Effector memory CD8-positive, alpha-beta T cell (primary cell): ENCODE data around the gene STUB1.

ENCODE experiments used
- ATAC-seq: fragments of 150-1000 bp; cut with Tn5 transposase; replicated peaks from 2 replicates; pipeline ENCODE4 v1.10.0; 2021; ENCODE audit warnings: mild to moderate bottlenecking, moderate library complexity
- DNase-seq, 3 experiments: peaks; one replicate each; pipeline ENCODE4 v3.0.0; 2021
- H3K27ac Mint-ChIP-seq, 2 donors: one replicate each; pipeline ENCODE4 v1.8.0; 2022; ENCODE audit warnings: mild to moderate bottlenecking in 2 of 2, mixed read lengths in 2 of 2, moderate library complexity in 2 of 2
- H3K27me3 Mint-ChIP-seq, 2 donors: one replicate each; pipeline ENCODE4 v1.8.0; 2022; ENCODE audit warnings: mixed read lengths in 2 of 2
- H3K36me3 Mint-ChIP-seq: one replicate; pipeline ENCODE4 v1.8.0; 2022; ENCODE audit warnings: mild to moderate bottlenecking, moderate library complexity, mixed read lengths; ENCODE audit not compliant: insufficient read depth
- H3K4me1 Mint-ChIP-seq, 2 donors: one replicate each; pipeline ENCODE4 v1.8.0; 2022; ENCODE audit warnings: low read depth in 2 of 2, mixed read lengths in 2 of 2
- H3K4me3 Mint-ChIP-seq, 2 donors: one replicate each; pipeline ENCODE4 v1.8.0; 2022; ENCODE audit warnings: mild to moderate bottlenecking in 2 of 2, mixed read lengths in 2 of 2, moderate library complexity in 2 of 2
- H3K9me3 Mint-ChIP-seq, 2 donors: one replicate each; pipeline ENCODE4 v1.8.0; 2022; ENCODE audit warnings: mixed read lengths in 2 of 2

STUB1 gene

DNA sequence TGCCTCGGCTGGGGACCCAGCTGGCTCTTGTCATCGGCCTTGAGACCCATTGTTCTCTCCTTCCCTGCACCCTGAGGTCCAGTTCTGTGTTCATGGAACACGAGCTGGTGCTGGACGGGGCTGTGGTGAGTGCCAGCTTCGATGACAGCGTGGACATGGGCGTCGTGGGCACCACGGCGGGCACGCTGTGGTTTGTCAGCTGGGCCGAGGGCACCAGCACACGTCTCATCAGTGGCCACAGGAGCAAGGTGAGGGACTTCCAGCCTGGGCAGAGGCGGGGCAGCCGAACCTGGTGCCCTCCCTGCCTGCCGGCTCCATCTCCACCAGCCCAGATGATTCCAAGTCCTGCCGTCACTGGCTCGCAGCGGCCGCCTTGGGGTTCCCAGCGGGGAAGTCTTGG lies 17.6 kb upstream of the STUB1 start:
- no peaks in the 10 kb centered on the region for H3K9me3 Mint-ChIP-seq
- no peaks in the 10 kb centered on the region for H3K27me3 Mint-ChIP-seq
- H3K27ac Mint-ChIP-seq: no peak overlapping the region
- H3K4me3 Mint-ChIP-seq: no peak overlapping the region
- ATAC-seq (no peak), DNase-seq (no peak)
- H3K4me1 Mint-ChIP-seq: peaks cover 0 to 3% of the 10 kb centered on the region in 2 donors
- H3K36me3 Mint-ChIP-seq: no peaks in the 10 kb centered on the region

DNA sequence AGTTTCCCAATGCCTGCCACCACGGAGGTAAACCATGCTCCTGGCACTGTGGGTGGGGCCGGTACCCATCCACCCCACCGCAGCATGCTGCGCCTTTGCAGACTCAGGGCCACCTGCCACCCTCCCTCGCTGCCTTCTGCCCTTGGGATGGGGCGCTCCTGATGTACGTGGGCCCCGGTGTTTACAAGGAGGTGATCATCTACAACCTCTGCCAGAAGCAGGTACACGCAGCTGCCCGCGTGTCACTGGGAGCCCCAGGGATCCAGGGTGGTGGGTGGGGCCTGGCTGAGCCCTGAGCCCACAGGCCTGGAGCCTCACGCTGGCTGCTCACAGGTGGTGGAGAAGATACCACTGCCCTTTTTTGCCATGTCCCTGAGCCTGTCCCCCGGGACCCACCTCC lies 13.6 kb upstream of the STUB1 start:
- no peaks in the 10 kb centered on the region for H3K9me3 Mint-ChIP-seq
- no peak overlapping the region for H3K4me3 Mint-ChIP-seq
- H3K4me1 Mint-ChIP-seq: peaks cover 3 to 10% of the 10 kb centered on the region in 2 donors
- peak overlapping the region in 1 of 2 donors; percentile 82 for H3K27ac Mint-ChIP-seq
- H3K36me3 Mint-ChIP-seq: peaks cover 18% of the 10 kb centered on the region
- no peak for ATAC-seq
- no peaks in the 10 kb centered on the region for H3K27me3 Mint-ChIP-seq
- no peak for DNase-seq

DNA sequence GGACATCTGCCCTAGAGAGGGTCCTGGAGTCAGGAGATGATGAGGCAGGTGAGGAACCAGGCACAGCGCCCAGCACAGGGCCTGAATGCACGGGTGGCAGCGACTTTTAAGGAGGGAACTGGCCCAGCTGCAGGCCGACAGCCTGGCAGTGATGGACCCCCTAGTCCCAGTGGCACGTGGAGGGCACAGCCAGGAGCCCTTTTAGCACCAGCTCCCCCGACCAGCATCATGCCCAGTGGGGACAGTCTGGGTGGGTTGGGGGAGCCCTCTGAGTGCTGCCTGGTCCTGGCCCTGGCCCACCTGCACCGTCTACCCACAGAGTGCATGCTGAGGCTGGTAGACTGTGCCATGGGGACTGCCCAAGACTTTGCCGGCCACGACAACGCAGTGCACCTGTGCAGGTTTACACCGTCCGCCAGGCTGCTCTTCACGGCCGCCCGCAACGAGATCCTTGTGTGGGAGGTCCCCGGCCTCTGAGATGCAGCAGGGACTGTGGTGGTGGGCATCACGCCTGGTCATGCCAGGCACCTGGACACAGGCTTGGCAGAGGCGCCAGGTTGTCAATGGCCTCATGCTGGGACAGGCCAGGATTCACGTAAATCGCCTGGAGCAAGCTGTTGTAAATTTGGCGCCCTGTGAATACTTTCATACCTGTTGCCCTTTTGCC lies 13.0 kb upstream of the STUB1 start:
- Mint-ChIP-seq H3K27me3 (no peaks in the 10 kb centered on the region), H3K9me3 (no peaks in the 10 kb centered on the region), H3K4me1 (peaks cover 3 to 10% of the 10 kb centered on the region in 2 donors), H3K27ac (peak overlapping the region; percentile 82 to 85), H3K36me3 (peaks cover 18% of the 10 kb centered on the region), H3K4me3 (peak overlapping the region; percentile 78 to 80)
- ATAC-seq (no peak), DNase-seq (no peak)

DNA sequence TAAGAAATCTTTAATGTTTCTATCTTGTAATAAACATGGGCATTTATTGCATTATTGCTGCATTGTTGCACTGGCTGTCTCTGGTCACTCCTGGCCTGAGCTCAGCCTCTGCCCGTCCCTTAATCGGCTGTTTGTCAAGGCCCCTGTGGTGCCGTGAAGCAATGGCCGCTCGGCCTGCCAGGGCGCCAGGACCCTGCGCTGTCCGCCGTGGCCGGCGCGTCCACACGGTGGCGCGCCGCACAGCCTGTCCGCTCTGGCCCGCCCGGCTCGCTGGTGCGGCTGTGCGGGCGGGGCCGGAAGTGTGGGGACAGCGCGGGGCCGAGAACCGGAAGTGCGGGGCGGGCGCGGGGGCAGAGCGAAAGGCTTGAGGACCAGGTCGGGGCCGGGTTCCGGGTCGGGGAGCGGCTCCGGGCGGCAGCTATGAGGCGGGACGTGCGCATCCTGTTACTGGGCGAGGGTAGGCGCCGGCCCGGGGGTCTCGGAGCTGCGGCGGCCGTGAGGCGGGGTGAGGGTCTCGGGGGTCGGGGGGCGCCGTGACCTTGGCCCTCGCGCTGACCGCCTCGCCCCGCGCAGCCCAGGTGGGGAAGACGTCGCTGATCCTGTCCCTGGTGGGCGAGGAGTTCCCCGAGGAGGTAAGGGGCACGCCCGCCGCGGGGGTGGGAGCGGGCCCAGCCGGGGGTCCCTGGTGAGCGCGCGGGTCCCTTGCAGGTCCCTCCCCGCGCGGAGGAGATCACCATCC lies 12.3 kb upstream of the STUB1 start, which contains the start of gene RHOT2:
Gene RHOT2, plus strand, starts transcription at position 353 of the 739 bp plus-strand sequence. Its CDS starts 68 bp downstream, at position 421.
- Mint-ChIP-seq H3K27ac (peak within 1 kb of the TSS; percentile 82 to 85), H3K27me3 (no peaks in the 10 kb centered on the region)
- ATAC-seq: peak; percentile 96

DNA sequence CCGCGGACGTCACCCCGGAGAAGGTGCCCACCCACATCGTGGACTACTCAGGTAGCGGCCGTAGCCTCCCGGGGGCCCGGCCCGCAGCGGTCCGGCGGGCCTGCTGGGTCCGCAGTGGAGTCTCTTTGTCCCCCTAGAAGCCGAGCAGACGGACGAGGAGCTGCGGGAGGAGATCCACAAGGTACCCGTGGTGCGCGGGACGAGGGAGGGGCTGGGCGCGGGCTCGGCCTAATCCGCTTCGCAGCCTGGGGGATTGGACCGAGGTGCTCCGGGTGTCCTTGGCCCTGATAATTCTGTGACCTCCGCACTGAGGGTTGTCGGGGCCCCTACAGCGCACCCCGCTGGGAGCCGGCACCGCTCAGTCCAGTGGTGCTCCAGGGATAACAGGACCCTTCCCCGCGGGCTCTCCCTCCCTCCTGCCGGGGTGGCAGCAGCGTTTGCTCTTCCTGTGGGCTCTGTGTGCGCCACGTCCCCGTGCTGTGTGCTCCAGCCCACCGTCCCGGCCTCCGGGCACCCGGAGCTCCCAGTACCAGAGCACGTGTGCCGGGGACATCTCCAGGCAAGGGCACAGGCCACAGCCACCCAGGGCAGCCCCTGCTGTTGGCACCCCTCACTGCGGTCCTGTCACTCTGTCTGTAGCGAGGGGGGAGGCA lies 11.6 kb upstream of the STUB1 start:
- DNase-seq: no peak
- Mint-ChIP-seq H3K27ac (peak overlapping the region in 1 of 2 donors; percentile 32), H3K27me3 (no peaks in the 10 kb centered on the region), H3K9me3 (no peaks in the 10 kb centered on the region), H3K4me3 (peak overlapping the region; percentile 78 to 80), H3K4me1 (peaks cover 3 to 10% of the 10 kb centered on the region in 2 donors), H3K36me3 (peaks cover 18% of the 10 kb centered on the region)
- ATAC-seq: peak; percentile 8

More for the DNA sequence above, 12.3 kb upstream of the STUB1 start, which contains the start of gene RHOT2:
- peak within 1 kb of the TSS; percentile 78 to 80 for H3K4me3 Mint-ChIP-seq
- H3K36me3 Mint-ChIP-seq: peaks cover 18% of the 10 kb centered on the region
- peaks cover 3 to 10% of the 10 kb centered on the region in 2 donors for H3K4me1 Mint-ChIP-seq
- H3K9me3 Mint-ChIP-seq: no peaks in the 10 kb centered on the region
- peak; percentile 89 to 94 (median 92) for DNase-seq

DNA sequence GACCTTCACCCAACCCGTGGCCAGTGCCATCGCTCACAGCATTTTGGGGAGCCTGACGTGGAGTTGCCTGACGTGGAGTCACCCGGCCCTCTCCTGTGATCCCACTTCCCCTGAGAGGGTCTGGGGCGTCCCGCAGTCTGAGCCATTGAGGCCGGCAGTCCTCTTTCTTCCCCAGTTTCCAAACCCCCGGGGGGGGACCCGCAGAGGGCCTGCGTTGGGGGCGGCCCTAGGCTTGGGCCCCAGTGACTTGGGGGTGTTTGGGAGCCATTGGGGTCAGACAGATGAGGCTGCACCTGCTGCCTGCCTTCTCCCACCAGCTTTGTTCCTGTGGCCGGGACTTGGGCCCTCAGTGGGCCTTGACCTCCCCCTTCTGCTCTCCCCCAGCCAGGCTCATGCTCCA lies 10.5 kb upstream of the STUB1 start:
- H3K36me3 Mint-ChIP-seq: peaks cover 18% of the 10 kb centered on the region
- H3K9me3 Mint-ChIP-seq: no peaks in the 10 kb centered on the region
- peak overlapping the region in 1 of 2 donors; percentile 41 for H3K27ac Mint-ChIP-seq
- H3K27me3 Mint-ChIP-seq: no peaks in the 10 kb centered on the region
- H3K4me1 Mint-ChIP-seq: peaks cover 3 to 10% of the 10 kb centered on the region in 2 donors
- ATAC-seq (no peak), DNase-seq (no peak)
- peak overlapping the region; percentile 32 to 46 for H3K4me3 Mint-ChIP-seq

DNA sequence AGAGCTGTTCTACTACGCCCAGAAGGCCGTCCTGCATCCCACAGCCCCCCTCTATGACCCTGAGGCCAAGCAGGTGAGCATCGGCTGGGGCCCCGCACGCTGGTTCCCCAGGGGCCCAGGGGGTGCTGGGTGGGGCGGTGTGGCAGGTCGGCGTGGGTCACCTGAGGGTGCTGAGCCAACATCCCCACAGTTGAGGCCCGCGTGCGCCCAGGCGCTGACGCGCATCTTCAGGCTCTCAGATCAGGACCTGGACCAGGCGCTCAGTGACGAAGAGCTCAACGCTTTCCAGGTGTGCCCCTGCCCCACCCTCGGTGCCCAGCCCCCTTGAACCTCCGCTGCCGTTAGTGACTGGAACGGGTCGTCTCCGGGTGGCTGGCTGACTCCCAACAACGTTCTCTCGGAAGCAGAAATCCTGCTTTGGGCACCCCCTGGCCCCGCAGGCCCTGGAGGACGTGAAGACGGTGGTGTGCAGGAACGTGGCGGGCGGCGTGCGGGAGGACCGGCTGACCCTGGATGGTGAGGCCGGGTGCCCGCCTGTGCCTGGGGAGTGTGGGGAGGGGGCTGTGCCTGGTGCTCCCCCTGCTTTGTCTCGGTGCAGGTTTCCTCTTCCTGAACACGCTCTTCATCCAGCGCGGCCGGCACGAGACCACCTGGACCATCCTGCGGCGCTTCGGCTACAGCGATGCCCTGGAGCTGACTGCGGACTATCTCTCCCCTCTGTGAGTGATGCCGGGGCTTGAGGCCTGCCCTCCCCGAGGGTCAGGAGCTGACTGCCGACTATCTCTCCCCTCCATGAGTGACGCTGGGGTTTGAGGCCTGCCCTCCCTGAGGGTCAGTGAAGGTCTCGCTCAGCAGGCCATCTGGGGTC lies 9.5 kb upstream of the STUB1 start:
- peaks cover 18% of the 10 kb centered on the region for H3K36me3 Mint-ChIP-seq
- H3K4me3 Mint-ChIP-seq: no peak overlapping the region
- H3K4me1 Mint-ChIP-seq: peaks cover 7 to 16% of the 10 kb centered on the region in 2 donors
- H3K27ac Mint-ChIP-seq: no peak overlapping the region
- ATAC-seq (no peak), DNase-seq (no peak)
- no peaks in the 10 kb centered on the region for H3K9me3 Mint-ChIP-seq
- H3K27me3 Mint-ChIP-seq: peaks cover 0 to 6% of the 10 kb centered on the region in 2 donors

DNA sequence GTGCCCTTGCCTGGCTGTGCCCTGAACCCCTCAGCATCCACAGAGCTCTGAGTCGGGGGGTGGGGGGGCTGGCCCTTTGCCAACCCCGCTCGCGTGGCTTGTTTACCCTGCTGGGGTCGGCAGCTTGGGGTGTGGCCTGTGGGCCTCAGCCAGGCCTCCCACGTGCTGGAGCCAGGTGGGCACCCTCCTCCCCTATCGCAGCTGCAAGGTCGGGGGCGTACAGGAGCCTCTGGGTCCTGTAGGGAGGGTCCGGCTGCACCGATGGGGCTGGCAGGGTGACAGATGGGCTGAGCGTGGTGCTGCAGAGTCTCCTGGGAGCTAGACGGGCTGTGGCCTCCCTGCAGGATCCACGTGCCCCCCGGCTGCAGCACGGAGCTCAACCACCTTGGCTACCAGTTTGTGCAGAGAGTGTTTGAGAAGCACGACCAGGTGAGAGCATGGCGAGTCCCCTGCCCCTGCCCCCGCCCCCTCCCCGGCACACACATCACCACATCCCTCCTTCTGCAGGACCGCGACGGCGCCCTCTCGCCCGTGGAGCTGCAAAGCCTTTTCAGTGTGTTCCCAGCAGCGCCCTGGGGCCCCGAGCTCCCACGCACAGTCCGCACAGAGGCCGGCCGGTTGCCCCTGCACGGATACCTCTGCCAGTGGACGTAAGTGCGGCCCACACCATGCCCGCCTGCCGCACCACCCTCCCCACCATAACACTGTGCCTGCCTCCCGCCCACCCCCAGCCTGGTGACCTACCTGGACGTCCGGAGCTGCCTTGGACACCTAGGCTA lies 8.7 kb upstream of the STUB1 start:
- Mint-ChIP-seq H3K27me3 (peaks cover 0 to 6% of the 10 kb centered on the region in 2 donors), H3K4me1 (peaks cover 7 to 16% of the 10 kb centered on the region in 2 donors), H3K9me3 (no peaks in the 10 kb centered on the region), H3K4me3 (no peak overlapping the region), H3K27ac (no peak overlapping the region), H3K36me3 (peaks cover 18% of the 10 kb centered on the region)
- no peak for ATAC-seq
- DNase-seq: no peak

DNA sequence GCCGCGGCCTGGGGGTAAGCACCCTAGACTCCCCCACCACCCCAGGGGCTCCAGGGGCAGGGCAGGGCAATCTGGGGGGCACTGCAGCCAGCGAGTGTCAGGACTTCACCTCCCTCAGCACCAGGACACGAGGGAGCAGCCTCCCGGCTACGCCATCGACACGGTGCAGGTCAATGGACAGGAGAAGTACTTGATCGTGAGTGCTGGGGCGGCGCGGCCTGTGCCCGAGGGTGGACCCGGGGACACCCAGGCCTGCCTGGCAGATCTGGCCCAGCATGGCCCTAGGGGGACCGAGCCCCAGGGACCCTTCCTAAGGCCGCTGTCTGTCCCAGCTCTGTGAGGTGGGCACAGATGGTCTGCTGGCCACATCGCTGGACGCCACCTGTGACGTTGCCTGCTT lies 7.8 kb upstream of the STUB1 start:
- H3K36me3 Mint-ChIP-seq: peaks cover 18% of the 10 kb centered on the region
- H3K27me3 Mint-ChIP-seq: peaks cover 0 to 6% of the 10 kb centered on the region in 2 donors
- DNase-seq (no peak), ATAC-seq (no peak)
- no peak overlapping the region for H3K4me3 Mint-ChIP-seq
- no peak overlapping the region for H3K27ac Mint-ChIP-seq
- no peaks in the 10 kb centered on the region for H3K9me3 Mint-ChIP-seq
- peaks cover 7 to 18% of the 10 kb centered on the region in 2 donors for H3K4me1 Mint-ChIP-seq

DNA sequence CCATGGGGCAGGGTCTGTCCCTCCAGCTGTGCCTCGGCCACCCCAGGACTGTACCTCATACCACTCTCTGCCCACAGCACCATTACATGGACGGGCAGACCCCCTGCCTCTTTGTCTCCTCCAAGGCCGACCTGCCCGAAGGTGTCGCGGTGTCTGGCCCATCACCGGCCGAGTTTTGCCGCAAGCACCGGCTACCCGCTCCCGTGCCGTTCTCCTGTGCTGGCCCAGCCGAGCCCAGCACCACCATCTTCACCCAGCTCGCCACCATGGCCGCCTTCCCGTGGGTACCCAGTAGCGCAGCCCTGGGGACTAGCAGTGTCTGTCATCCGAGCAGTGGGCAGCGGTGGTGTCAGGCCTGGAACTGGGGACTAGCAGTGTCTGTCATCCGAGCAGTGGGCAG lies 7.4 kb upstream of the STUB1 start:
- Mint-ChIP-seq H3K36me3 (peaks cover 16% of the 10 kb centered on the region), H3K27me3 (peaks cover 0 to 6% of the 10 kb centered on the region in 2 donors), H3K4me1 (peaks cover 7 to 16% of the 10 kb centered on the region in 2 donors), H3K4me3 (no peak overlapping the region), H3K9me3 (no peaks in the 10 kb centered on the region), H3K27ac (no peak overlapping the region)
- ATAC-seq (no peak), DNase-seq (no peak)

DNA sequence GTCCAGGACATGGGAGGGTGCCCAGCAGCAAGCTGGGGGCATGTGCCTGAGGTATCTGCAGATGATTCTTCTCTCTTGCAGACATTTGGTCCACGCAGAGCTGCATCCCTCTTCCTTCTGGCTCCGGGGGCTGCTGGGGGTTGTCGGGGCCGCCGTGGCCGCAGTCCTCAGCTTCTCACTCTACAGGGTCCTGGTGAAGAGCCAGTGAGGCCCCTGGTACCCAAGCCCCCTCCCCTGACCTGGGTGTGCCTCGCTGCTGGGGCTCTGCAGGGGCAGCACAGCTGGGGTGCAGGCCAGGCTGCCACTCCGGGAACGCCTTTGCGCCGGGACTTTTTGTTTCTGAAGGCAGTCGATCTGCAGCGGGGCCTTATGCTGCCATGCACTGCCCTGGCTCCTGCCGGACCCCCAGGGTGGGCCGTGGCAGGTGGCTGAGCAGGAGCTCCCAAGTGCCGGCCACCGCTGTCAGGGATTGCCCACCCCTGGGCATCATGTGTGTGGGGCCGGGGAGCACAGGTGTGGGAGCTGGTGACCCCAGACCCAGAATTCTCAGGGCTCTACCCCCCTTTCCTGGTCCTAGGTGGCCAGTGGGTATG lies 6.7 kb upstream of the STUB1 start:
- Mint-ChIP-seq H3K4me1 (peaks cover 7 to 16% of the 10 kb centered on the region in 2 donors), H3K9me3 (no peaks in the 10 kb centered on the region), H3K36me3 (peaks cover 13% of the 10 kb centered on the region), H3K27ac (no peak overlapping the region), H3K4me3 (no peak overlapping the region), H3K27me3 (peaks cover 0 to 6% of the 10 kb centered on the region in 2 donors)
- no peak for DNase-seq
- no peak for ATAC-seq
